ENCODE data around the gene ACOT6. TPM values are rescaled to one million over a fixed set of nuclear protein-coding genes. Genes with fewer than 3 reads are reported as not detected.

ACOT6 gene
- polyA plus RNA-seq, 3 donors, result not detected

DNA sequence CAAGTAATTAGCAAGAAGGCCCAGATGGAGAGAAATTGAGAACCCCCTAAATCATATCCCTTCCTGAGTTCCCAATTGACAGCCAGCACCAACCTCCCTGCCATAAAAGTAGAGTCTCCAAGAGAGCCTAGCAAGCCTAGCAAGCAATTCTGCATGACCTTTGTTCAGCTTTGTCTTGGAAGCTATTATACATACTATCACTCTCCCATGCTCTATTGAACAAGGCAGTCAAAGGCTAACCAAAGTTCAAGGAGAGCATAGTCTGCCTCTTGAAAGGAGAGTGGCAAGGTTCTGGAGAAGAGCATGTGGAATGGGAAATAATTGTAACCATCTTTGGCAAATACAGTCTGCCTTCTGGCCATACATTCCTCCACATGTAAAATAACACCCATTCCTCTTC lies 12.8 kb upstream of the ACOT6 start:
- Mint-ChIP-seq H3K36me3 (no peaks in the 10 kb centered on the region), H3K4me3 (no peak overlapping the region), H3K4me1 (no peaks in the 10 kb centered on the region), H3K9me3 (peaks cover 0 to 2% (median 0%) of the 10 kb centered on the region in 7 donors), H3K27me3 (ENCODE audit: low read depth in 3 of 3) (peaks cover 0 to 2% (median 2%) of the 10 kb centered on the region in 3 donors), H3K27ac (no peak overlapping the region)
- Histone ChIP-seq H3K9ac (ENCODE audit: insufficient read depth, low read length, poor library complexity, severe bottlenecking) (no peak overlapping the region), H3K79me2 (ENCODE audit: insufficient read depth, low read length) (no peaks in the 10 kb centered on the region), H3K4me2 (replicated peaks; ENCODE audit: extremely low read depth, low read length, poor library complexity, severe bottlenecking) (no peak overlapping the region), H4K20me1 (ENCODE audit: insufficient read depth, low read length) (no peaks in the 10 kb centered on the region), H3K9me3 (replicated peaks in 1 of 2; ENCODE audit: control insufficient read depth in 1 of 2, insufficient read depth in 1 of 2, low read length in 2 of 2) (no peaks in the 10 kb centered on the region), H3K4me3 (replicated peaks in 1 of 3; ENCODE audit: low read depth in 2 of 3, low read length in 3 of 3) (no peak overlapping the region), H3K4me1 (ENCODE audit: control insufficient read depth in 1 of 2, insufficient read depth in 2 of 2, low read length in 2 of 2) (no peaks in the 10 kb centered on the region), H3K27ac (ENCODE audit: low read depth in 1 of 2, low read length in 2 of 2) (no peak overlapping the region), H3K36me3 (replicated peaks in 1 of 2; ENCODE audit: control insufficient read depth in 1 of 2, insufficient read depth in 2 of 2, low read length in 2 of 2) (no peaks in the 10 kb centered on the region), H2AFZ (ENCODE audit: insufficient read depth, low read depth, low read length, poor library complexity, severe bottlenecking) (no peak overlapping the region), H3K27me3 (ENCODE audit: control insufficient read depth in 2 of 2, insufficient read depth in 2 of 2, low read length in 2 of 2) (no peaks in the 10 kb centered on the region)
- no peak for DNase-seq
- TF ChIP-seq, protein P1, sequence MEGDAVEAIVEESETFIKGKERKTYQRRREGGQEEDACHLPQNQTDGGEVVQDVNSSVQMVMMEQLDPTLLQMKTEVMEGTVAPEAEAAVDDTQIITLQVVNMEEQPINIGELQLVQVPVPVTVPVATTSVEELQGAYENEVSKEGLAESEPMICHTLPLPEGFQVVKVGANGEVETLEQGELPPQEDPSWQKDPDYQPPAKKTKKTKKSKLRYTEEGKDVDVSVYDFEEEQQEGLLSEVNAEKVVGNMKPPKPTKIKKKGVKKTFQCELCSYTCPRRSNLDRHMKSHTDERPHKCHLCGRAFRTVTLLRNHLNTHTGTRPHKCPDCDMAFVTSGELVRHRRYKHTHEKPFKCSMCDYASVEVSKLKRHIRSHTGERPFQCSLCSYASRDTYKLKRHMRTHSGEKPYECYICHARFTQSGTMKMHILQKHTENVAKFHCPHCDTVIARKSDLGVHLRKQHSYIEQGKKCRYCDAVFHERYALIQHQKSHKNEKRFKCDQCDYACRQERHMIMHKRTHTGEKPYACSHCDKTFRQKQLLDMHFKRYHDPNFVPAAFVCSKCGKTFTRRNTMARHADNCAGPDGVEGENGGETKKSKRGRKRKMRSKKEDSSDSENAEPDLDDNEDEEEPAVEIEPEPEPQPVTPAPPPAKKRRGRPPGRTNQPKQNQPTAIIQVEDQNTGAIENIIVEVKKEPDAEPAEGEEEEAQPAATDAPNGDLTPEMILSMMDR (IDR thresholded peaks at IDR 0.05), result no peak
- intact Hi-C loops (cut with micrococcal nuclease), result no loop called here

DNA sequence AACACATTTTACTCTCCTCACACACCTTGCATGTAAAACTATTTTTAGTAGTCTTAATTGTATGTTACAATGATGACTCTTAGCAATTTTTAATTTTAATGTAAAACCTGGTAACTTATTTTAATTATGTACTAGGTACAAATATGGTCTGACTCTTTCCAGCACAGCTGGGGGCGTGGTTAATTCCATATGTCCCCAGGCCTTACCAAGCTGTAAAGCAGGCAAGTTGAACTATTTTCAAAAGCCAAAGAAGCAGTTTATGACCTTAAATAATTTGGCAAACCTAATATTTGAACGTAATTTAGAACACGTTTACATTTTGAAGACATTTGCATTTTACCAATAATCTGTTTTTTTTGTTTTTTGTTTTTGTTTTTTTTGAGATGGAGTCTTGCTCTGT lies 9.3 kb upstream of the ACOT6 start:
- Mint-ChIP-seq H3K9me3 (peaks cover 0 to 5% (median 1%) of the 10 kb centered on the region in 7 donors), H3K36me3 (no peaks in the 10 kb centered on the region), H3K27ac (no peak overlapping the region), H3K4me1 (no peaks in the 10 kb centered on the region), H3K27me3 (ENCODE audit: low read depth in 3 of 3) (peaks cover 2 to 5% (median 2%) of the 10 kb centered on the region in 3 donors), H3K4me3 (no peak overlapping the region)
- Histone ChIP-seq H3K4me3 (replicated peaks in 1 of 3; ENCODE audit: low read depth in 2 of 3, low read length in 3 of 3) (no peak overlapping the region), H3K36me3 (replicated peaks in 1 of 2; ENCODE audit: control insufficient read depth in 1 of 2, insufficient read depth in 2 of 2, low read length in 2 of 2) (no peaks in the 10 kb centered on the region), H3K4me2 (replicated peaks; ENCODE audit: extremely low read depth, low read length, poor library complexity, severe bottlenecking) (no peak overlapping the region), H3K79me2 (ENCODE audit: insufficient read depth, low read length) (no peaks in the 10 kb centered on the region), H3K27ac (ENCODE audit: low read depth in 1 of 2, low read length in 2 of 2) (no peak overlapping the region), H3K27me3 (ENCODE audit: control insufficient read depth in 2 of 2, insufficient read depth in 2 of 2, low read length in 2 of 2) (no peaks in the 10 kb centered on the region), H4K20me1 (ENCODE audit: insufficient read depth, low read length) (no peaks in the 10 kb centered on the region), H3K9ac (ENCODE audit: insufficient read depth, low read length, poor library complexity, severe bottlenecking) (no peak overlapping the region), H3K9me3 (replicated peaks in 1 of 2; ENCODE audit: control insufficient read depth in 1 of 2, insufficient read depth in 1 of 2, low read length in 2 of 2) (no peaks in the 10 kb centered on the region), H2AFZ (ENCODE audit: insufficient read depth, low read depth, low read length, poor library complexity, severe bottlenecking) (no peak overlapping the region), H3K4me1 (ENCODE audit: control insufficient read depth in 1 of 2, insufficient read depth in 2 of 2, low read length in 2 of 2) (no peaks in the 10 kb centered on the region)
- 100% methylated on average over 1 of the region's 3 CpGs for WGBS (ENCODE audit: insufficient coverage)
- intact Hi-C loops (cut with micrococcal nuclease), result no loop called here
- TF ChIP-seq, protein P1 (IDR thresholded peaks at IDR 0.05), result no peak
- no peak for DNase-seq
